CD4-positive, alpha-beta T cell (primary cell): Measurements from ENCODE around the gene ADGRA1. TPM values are rescaled to one million over a fixed set of nuclear protein-coding genes. Genes with fewer than 3 reads are reported as not detected.

Experiments
- ATAC-seq: fragments of 200-7000 bp; cut with Tn5 transposase; one replicate; pipeline ENCODE4 v1.10.0; 2022; ENCODE audit warnings: mild to moderate bottlenecking; ENCODE audit not compliant: poor library complexity
- CTCF ChIA-PET: fragments of 350-600 bp; sonication (Branson Sonifier 250); formaldehyde crosslinking; loops from one replicate; lab custom pipeline; 2021; ENCODE audit warnings: antibody characterized with exemption, inconsistent platforms; lab: Charles Lee
- POLR2A ChIA-PET: fragments of 350-600 bp; sonication (Branson Sonifier 250); formaldehyde crosslinking; loops from one replicate; lab custom pipeline; 2021; ENCODE audit warnings: antibody characterized with exemption, inconsistent platforms; lab: Charles Lee
- DNase-seq, 14 experiments: peaks; one replicate each; pipeline ENCODE4 v3.0.0-alpha.2; 2013 to 2020; ENCODE audit warnings: mixed read lengths in 2 of 14
- H3K27ac ChIP-seq, 2 donors: one replicate each; pipeline versions ENCODE4 v1.5.1 to v1.7.0; 2013; ENCODE audit warnings: low read length in 2 of 2, low read depth in 1 of 2, mild to moderate bottlenecking in 1 of 2
- H3K27me3 ChIP-seq, 2 experiments: 1 replicate in 1 of 2; 2 replicates in 1 of 2; pipeline versions ENCODE4 v1.6.1 to v1.7.0; 2013; ENCODE audit warnings: low read length in 2 of 2, control low read depth in 1 of 2, mild to moderate bottlenecking in 1 of 2, moderate library complexity in 1 of 2; ENCODE audit not compliant: insufficient read depth in 2 of 2, control insufficient read depth in 1 of 2
- H3K36me3 ChIP-seq: one replicate; pipeline ENCODE4 v1.6.1; 2013; ENCODE audit warnings: low read length, control low read depth; ENCODE audit not compliant: insufficient read depth
- H3K4me1 ChIP-seq: one replicate; pipeline ENCODE4 v1.6.1; 2013; ENCODE audit warnings: low read length, control low read depth; ENCODE audit not compliant: insufficient read depth
- H3K4me3 ChIP-seq: one replicate; pipeline ENCODE4 v1.5.1; 2013; ENCODE audit warnings: mild to moderate bottlenecking, low read length, moderate library complexity
- H3K9me3 ChIP-seq, 2 experiments: 1 replicate in 1 of 2; 2 replicates in 1 of 2; pipeline versions ENCODE4 v1.6.1 to v1.7.0; 2013; ENCODE audit warnings: low read length in 2 of 2, mild to moderate bottlenecking in 2 of 2, control low read depth in 1 of 2, moderate library complexity in 1 of 2; ENCODE audit not compliant: control insufficient read depth in 1 of 2, insufficient read depth in 1 of 2
- H3K27ac Mint-ChIP-seq: one replicate; pipeline ENCODE4 v1.8.0; 2020; ENCODE audit warnings: mixed read lengths
- H3K27me3 Mint-ChIP-seq: one replicate; pipeline ENCODE4 v1.8.0; 2021; ENCODE audit warnings: mixed read lengths
- H3K36me3 Mint-ChIP-seq: one replicate; pipeline ENCODE4 v1.8.0; 2021; ENCODE audit warnings: low read depth, mixed read lengths
- H3K4me1 Mint-ChIP-seq: one replicate; pipeline ENCODE4 v1.8.0; 2021; ENCODE audit warnings: low read depth, mixed read lengths
- H3K4me3 Mint-ChIP-seq: one replicate; pipeline ENCODE4 v1.8.0; 2020; ENCODE audit warnings: mild to moderate bottlenecking, mixed read lengths
- H3K9me3 Mint-ChIP-seq: one replicate; pipeline ENCODE4 v1.8.0; 2020; ENCODE audit warnings: mixed read lengths
- intact Hi-C, 2 experiments: fragments of 100-400 bp; cut with DNase I in 1 of 2; cut with micrococcal nuclease in 1 of 2; formaldehyde crosslinking; loops; one replicate each; pipeline versions ENCODE4 v1.15.1 to v1.9.0; 2023 to 2025; cut with DNase I, micrococcal nuclease
- total RNA-seq, 174 experiments: library from RNA in 2 of 174; stranded (reverse) in 2 of 174; gene quantifications; one replicate each; pipeline ENCODE4 v1.2.3 and lab custom pipeline; 2021 to 2026
- TF ChIP-seq, protein P1 (sequence below): fragments of 200-600 bp; IDR thresholded peaks from one replicate; pipeline ENCODE4 v1.8.0; 2022; ENCODE audit warnings: antibody characterized with exemption, mild to moderate bottlenecking

ADGRA1 gene
- total RNA-seq, 2 experiments from 2014 or later: not detected

DNA sequence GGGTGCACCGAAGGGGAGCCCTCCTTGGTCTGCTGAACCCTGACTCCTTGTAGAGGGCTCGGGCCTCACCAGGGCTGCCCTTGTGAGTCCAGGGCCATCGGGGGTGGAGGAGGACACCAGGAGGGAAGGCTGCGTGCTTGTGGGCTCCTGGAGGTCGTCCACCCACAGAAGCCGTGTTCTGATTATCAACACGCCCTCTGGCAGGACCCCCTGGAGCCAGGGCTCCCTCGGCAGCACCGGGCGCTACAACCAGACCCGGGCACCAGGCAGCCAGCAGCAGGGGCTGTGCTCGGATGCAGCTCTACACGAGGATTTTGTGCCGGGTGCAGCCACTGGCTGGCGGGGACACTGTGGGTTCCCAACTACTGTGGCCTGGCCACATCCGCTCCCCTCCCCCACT lies 6.1 kb upstream of the ADGRA1 start:
- H3K36me3 ChIP-seq: no peaks in the 10 kb centered on the region
- peaks cover 4 to 14% of the 10 kb centered on the region in 2 experiments for H3K27me3 ChIP-seq
- ChIA-PET CTCF (no interaction called here), POLR2A (no interaction called here)
- ATAC-seq (no peak), DNase-seq (no peak)
- Mint-ChIP-seq H3K27me3 (peaks cover under 1% of the 10 kb centered on the region), H3K4me3 (no peak overlapping the region), H3K36me3 (no peaks in the 10 kb centered on the region), H3K4me1 (no peaks in the 10 kb centered on the region), H3K9me3 (no peaks in the 10 kb centered on the region), H3K27ac (no peak overlapping the region)
- H3K4me1 ChIP-seq: no peaks in the 10 kb centered on the region
- H3K27ac ChIP-seq: no peak overlapping the region
- H3K9me3 ChIP-seq: peaks cover 0 to 30% of the 10 kb centered on the region in 2 experiments
- TF ChIP-seq, protein P1, sequence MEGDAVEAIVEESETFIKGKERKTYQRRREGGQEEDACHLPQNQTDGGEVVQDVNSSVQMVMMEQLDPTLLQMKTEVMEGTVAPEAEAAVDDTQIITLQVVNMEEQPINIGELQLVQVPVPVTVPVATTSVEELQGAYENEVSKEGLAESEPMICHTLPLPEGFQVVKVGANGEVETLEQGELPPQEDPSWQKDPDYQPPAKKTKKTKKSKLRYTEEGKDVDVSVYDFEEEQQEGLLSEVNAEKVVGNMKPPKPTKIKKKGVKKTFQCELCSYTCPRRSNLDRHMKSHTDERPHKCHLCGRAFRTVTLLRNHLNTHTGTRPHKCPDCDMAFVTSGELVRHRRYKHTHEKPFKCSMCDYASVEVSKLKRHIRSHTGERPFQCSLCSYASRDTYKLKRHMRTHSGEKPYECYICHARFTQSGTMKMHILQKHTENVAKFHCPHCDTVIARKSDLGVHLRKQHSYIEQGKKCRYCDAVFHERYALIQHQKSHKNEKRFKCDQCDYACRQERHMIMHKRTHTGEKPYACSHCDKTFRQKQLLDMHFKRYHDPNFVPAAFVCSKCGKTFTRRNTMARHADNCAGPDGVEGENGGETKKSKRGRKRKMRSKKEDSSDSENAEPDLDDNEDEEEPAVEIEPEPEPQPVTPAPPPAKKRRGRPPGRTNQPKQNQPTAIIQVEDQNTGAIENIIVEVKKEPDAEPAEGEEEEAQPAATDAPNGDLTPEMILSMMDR: no peak
- intact Hi-C loops: no loop called here
- H3K4me3 ChIP-seq: no peak overlapping the region

DNA sequence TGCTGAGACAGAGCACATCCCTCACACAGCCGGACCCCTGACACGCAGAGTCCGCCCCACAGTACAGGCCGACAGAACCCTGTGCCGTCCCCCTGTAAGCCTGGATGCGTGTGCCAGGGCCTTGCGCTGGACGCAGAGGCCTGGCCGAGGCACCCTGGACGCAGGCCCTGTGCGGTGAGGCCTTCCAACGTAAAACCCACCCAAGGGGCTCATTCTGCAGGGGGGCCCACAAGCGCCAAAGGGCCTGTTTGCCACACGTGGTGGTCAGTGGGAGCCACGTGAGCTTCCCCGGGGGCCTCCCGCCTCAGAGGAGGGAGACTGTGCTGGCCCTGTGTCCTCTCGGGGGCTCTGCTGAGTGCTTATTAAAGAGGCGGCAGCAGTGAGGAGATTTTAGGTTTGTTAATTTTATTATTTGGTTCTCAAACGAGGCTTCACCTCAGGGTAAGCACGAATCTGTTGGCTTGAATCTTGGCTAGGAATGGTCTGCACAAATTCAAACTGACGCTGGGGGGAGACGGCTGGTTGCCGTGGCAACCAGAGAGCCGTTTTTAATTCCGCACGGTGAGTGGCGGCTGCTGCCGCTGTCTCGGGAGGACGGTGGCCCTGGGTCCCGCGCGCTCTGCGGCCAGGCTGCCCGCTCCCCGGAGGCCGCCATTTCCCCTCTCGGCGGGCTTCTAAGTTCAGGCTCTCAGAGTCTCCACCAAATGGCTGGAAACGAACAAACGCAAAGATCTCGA lies 4.9 kb upstream of the ADGRA1 start:
- Mint-ChIP-seq H3K9me3 (no peaks in the 10 kb centered on the region), H3K4me3 (no peak overlapping the region), H3K27ac (no peak overlapping the region), H3K27me3 (peaks cover 9% of the 10 kb centered on the region), H3K36me3 (no peaks in the 10 kb centered on the region), H3K4me1 (no peaks in the 10 kb centered on the region)
- H3K4me1 ChIP-seq: no peaks in the 10 kb centered on the region
- peaks cover 0 to 32% of the 10 kb centered on the region in 2 experiments for H3K9me3 ChIP-seq
- H3K27ac ChIP-seq: no peak overlapping the region
- no peak for ATAC-seq
- H3K4me3 ChIP-seq: no peak overlapping the region
- POLR2A ChIA-PET: no interaction called here
- TF ChIP-seq, protein P1: no peak
- CTCF ChIA-PET: no interaction called here
- peaks cover 13 to 19% of the 10 kb centered on the region in 2 experiments for H3K27me3 ChIP-seq
- intact Hi-C loops: no loop called here
- H3K36me3 ChIP-seq: no peaks in the 10 kb centered on the region
- no peak for DNase-seq

DNA sequence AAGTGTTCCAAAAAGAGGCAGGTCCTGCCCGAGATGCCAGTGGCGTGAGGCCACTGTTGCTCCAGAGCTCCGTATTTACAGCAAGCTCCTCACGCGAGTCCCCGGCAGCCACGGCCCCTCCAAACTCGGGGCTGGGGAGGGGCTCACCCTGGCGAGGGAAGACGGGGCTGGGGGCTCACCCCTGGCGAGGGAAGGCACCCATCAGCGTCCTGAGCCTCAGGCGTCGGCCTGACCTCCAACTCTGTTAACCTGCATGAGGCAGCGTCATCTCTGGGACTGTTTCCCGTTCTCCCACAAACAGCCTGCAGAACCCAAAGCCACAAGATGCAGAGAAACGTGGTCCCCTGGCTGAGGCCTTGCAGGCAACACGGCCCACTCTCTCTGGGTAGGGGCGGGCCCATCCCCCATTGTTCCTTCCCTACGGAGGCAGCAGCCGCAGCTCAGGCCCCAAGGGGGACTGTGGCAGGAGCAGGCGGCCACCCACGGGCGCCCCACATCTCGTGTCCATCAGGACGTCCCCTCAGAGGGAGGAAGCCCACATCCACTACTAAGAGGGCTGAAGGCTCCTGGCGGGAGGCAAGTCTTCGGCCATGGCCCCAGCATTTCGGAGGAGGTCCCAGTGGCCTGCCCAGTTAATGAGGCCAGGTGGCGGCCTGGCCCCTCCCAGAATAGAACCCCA lies 4.2 kb upstream of the ADGRA1 start:
- intact Hi-C loops: no loop called here
- Mint-ChIP-seq H3K4me1 (no peaks in the 10 kb centered on the region), H3K27ac (no peak overlapping the region), H3K9me3 (no peaks in the 10 kb centered on the region), H3K4me3 (no peak overlapping the region), H3K27me3 (peaks cover 9% of the 10 kb centered on the region), H3K36me3 (no peaks in the 10 kb centered on the region)
- Histone ChIP-seq H3K27me3 (peaks cover 13 to 19% of the 10 kb centered on the region in 2 experiments), H3K4me3 (no peak overlapping the region), H3K9me3 (peaks cover 0 to 32% of the 10 kb centered on the region in 2 experiments), H3K27ac (no peak overlapping the region), H3K36me3 (no peaks in the 10 kb centered on the region), H3K4me1 (no peaks in the 10 kb centered on the region)
- POLR2A ChIA-PET: no interaction called here
- DNase-seq (no peak), ATAC-seq (no peak)
- TF ChIP-seq, protein P1: no peak
- CTCF ChIA-PET: no interaction called here
